Right lobe of liver (tissue), 6 donors: ENCODE results near the gene SLC16A4. TPM values are rescaled to one million over a fixed set of nuclear protein-coding genes. Genes with fewer than 3 reads are reported as not detected.
A peak's percentile ranks its signal among the peaks of the same experiment; 100 is the strongest.

ENCODE experiments used
- ATAC-seq, 4 donors: fragments of 200-7000 bp; cut with Tn5 transposase; one replicate each; pipeline ENCODE4 v1.9.1; 2020; ENCODE audit warnings: mild to moderate bottlenecking in 4 of 4, moderate library complexity in 4 of 4
- DNase-seq, 3 donors: peaks; one replicate each; pipeline ENCODE4 v3.0.0-alpha.2; 2020
- H3K27ac ChIP-seq, 3 donors: fragments of 200-600 bp; one replicate each; pipeline ENCODE4 v1.8.0; 2022
- H3K27me3 ChIP-seq, 2 donors: fragments of 200-600 bp; one replicate each; pipeline ENCODE4 v1.8.0; 2022
- H3K36me3 ChIP-seq, 4 donors: fragments of 200-600 bp; sonication (generic) in 1 of 4; one replicate each; pipeline versions ENCODE4 v1.5.1 to v1.8.0; 2017 to 2022; ENCODE audit warnings: control low read depth in 1 of 4
- H3K4me1 ChIP-seq, 4 donors: fragments of 200-600 bp; sonication (generic) in 1 of 4; one replicate each; pipeline versions ENCODE4 v1.5.1 to v1.8.0; 2017 to 2022; ENCODE audit warnings: control low read depth in 1 of 4
- H3K4me3 ChIP-seq, 3 donors: fragments of 200-600 bp; one replicate each; pipeline ENCODE4 v1.8.0; 2022
- H3K9me3 ChIP-seq, 4 donors: fragments of 200-600 bp; sonication (generic) in 1 of 4; one replicate each; pipeline versions ENCODE4 v1.5.1 to v1.8.0; 2017 to 2022; ENCODE audit warnings: control low read depth in 1 of 4
- CTCF ChIP-seq, 4 donors: fragments of 200-600 bp in 3 of 4; fragments of 450-650 bp in 1 of 4; IDR thresholded peaks; one replicate each; pipeline versions ENCODE4 v1.5.1 to v1.8.0; 2016 to 2022; ENCODE audit warnings: antibody characterized with exemption in 4 of 4, mild to moderate bottlenecking in 2 of 4
- POLR2A ChIP-seq: fragments of 450-650 bp; IDR thresholded peaks from one replicate; pipeline ENCODE4 v1.6.1; 2017; ENCODE audit warnings: antibody characterized with exemption, mild to moderate bottlenecking
- WGBS: methylation state at CpG from one replicate; pipeline ENCODE4 v1.1.6; 2018; ENCODE audit warnings: low coverage, low lambda C conversion rate; ENCODE audit not compliant: insufficient coverage; ENCODE audit errors: missing lambda C conversion rate; 5-methylcytosine and 5-hydroxymethylcytosine counted together
- intact Hi-C, 2 donors: fragments of 100-400 bp; cut with DNase I; formaldehyde crosslinking; loops; one replicate each; pipeline versions ENCODE4 v1.11.2 to v1.14.1; 2022
- total RNA-seq, 6 experiments: library from RNA; depleted of rRNA in 2 of 6; stranded (reverse); fragments of >200 nt in 2 of 6; fragmentation: NEBNext Ultra II Directional in 3 of 6; extraction: Animal tissue kit (Norgen Biotek cat#: 25700) in 3 of 6; gene quantifications; one replicate each; pipeline versions ENCODE4 v1.1.0 to v1.2.4, GENCODE V29; 2016 to 2023
- donor health status: DM: no; HTN: yes; CAD: no.
- donor health status: DM: no; HTN: no; CAD: no.
- donor health status: DM: no; HTN: no; CAD: no.
- donor health status: DM: no; HTN: yes; CAD: no.
- donor health status: DM: no; HTN: yes; CAD: no.

SLC16A4 gene
- total RNA-seq, 6 experiments from 2014 or later, result 0.49 to 4.0 (median 3.4) TPM

GRCh38 chr1:110319332-110320167 is 71.3 kb downstream of the SLC16A4 start:
- intact Hi-C loops, result no loop called here
- Histone ChIP-seq H3K27ac (no peak overlapping the region), H3K27me3 (no peaks in the 10 kb centered on the region), H3K4me3 (no peak overlapping the region), H3K4me1 (no peaks in the 10 kb centered on the region), H3K36me3 (no peaks in the 10 kb centered on the region), H3K9me3 (no peaks in the 10 kb centered on the region)
- WGBS, result 86% methylated on average over 3 of the region's 4 CpGs
- DNase-seq (no peak), ATAC-seq (peak in 2 of 4 donors; percentile 33 to 61)
- TF ChIP-seq POLR2A (no peak), CTCF (IDR thresholded peaks at IDR 0.05) (no peak)

- intact Hi-C loops, result no loop called here
- no peak for TF ChIP-seq POLR2A
- no peak for ATAC-seq
- Histone ChIP-seq H3K36me3 (no peaks in the 10 kb centered on the region), H3K4me3 (no peak overlapping the region), H3K4me1 (no peaks in the 10 kb centered on the region), H3K27ac (no peak overlapping the region), H3K9me3 (no peaks in the 10 kb centered on the region), H3K27me3 (no peaks in the 10 kb centered on the region)
- WGBS, result 92% methylated on average over 2 of the region's 4 CpGs
- no peak for DNase-seq
Observed at GRCh38 chr1:110318046-110318445, 72.8 kb downstream of the SLC16A4 start.

GRCh38 chr1:110316735-110317134 is 74.1 kb downstream of the SLC16A4 start:
- ATAC-seq (no peak), DNase-seq (no peak)
- WGBS, result 78% methylated on average over 2 of the region's 2 CpGs
- no peaks in the 10 kb centered on the region for H3K27me3 ChIP-seq
- H3K4me1 ChIP-seq, result peaks cover 0 to 6% (median 0%) of the 10 kb centered on the region in 4 donors
- TF ChIP-seq CTCF (IDR thresholded peaks at IDR 0.05) (no peak), POLR2A (no peak)
- H3K9me3 ChIP-seq, result no peaks in the 10 kb centered on the region
- intact Hi-C loops, result no loop called here
- H3K27ac ChIP-seq, result no peak overlapping the region
- H3K4me3 ChIP-seq, result no peak overlapping the region
- no peaks in the 10 kb centered on the region for H3K36me3 ChIP-seq

Other genes starting within 250 kb of the SLC16A4 start
- not detected for gene SLC6A17, start 240.5 kb downstream of the SLC16A4 start, total RNA-seq
- 1 to 10 TPM in 4 of 6 experiments, under 1 TPM in 2; 0.37 to 4.4 (median 1.7) TPM for gene KCNC4, start 180.7 kb downstream of the SLC16A4 start, total RNA-seq
- 10 to 100 TPM in 5 of 6 experiments, 1 to 10 TPM in 1; 8.9 to 15.1 (median 12.2) TPM for gene RBM15, start 51.6 kb downstream of the SLC16A4 start, total RNA-seq
- gene LAMTOR5, start 16.7 kb upstream of the SLC16A4 start, total RNA-seq, result 10 to 100 TPM; 47.6 to 81.4 (median 53.9) TPM
- not detected for gene PROK1, start 60.1 kb upstream of the SLC16A4 start, total RNA-seq
- gene KCNA10, start 128.1 kb upstream of the SLC16A4 start, total RNA-seq, result not detected
- under 1 TPM in 3 of 6 experiments, not detected in 3; 0.04 to 0.10 (median 0.07) TPM for gene KCNA2, start 215.3 kb upstream of the SLC16A4 start, total RNA-seq